Brain microvascular endothelial cell (primary cell): ENCODE data around the gene DENND4A.

Source experiments
- DNase-seq: peaks from one replicate; pipeline ENCODE4 v3.0.0-alpha.2; 2020
- H3K27ac ChIP-seq: fragments of 250-450 bp; sonication (Bioruptor Pico); 2 replicates; pipeline ENCODE4 v1.5.1; 2020; ENCODE audit warnings: mild to moderate bottlenecking, moderate library complexity
- H3K27me3 ChIP-seq: fragments of 250-450 bp; sonication (Bioruptor Pico); replicated peaks from 2 replicates; pipeline ENCODE4 v1.5.1; 2020; ENCODE audit warnings: mild to moderate bottlenecking
- H3K36me3 ChIP-seq: fragments of 250-450 bp; sonication (Bioruptor Pico); replicated peaks from 2 replicates; pipeline ENCODE4 v1.5.1; 2020; ENCODE audit warnings: mild to moderate bottlenecking
- H3K4me3 ChIP-seq: 2 replicates; pipeline ENCODE4 v1.5.1; 2011; ENCODE audit warnings: low read depth, mild to moderate bottlenecking, control low read depth, low read length, moderate library complexity
- CTCF ChIP-seq: IDR thresholded peaks from 2 replicates; pipeline ENCODE4 v1.5.1; 2011; ENCODE audit warnings: low read depth, mild to moderate bottlenecking, moderate library complexity, low read length, control low read depth, inconsistent platforms; ENCODE audit errors: missing control alignments
- in situ Hi-C: cut with HindIII; loops from 2 replicates; pipeline ENCODE4 v1.10.0; 2017; ENCODE audit warnings: low sequenced_read_pairs, low pct_ligation_motif_present

Gene DENND4A

GRCh38 chr15:65638109-65638508, 154.0 kb downstream of the DENND4A start:
- in situ Hi-C loops = loop anchor here (25.0 kb wide), 1 partner anchor 224 kb away; the partner anchor contains the start of gene RAB11A

GRCh38 chr15:65634356-65634755, 157.7 kb downstream of the DENND4A start:
- Histone ChIP-seq H3K27me3 (no peaks in the 10 kb centered on the region), H3K4me3 (no peak overlapping the region), H3K36me3 (no peaks in the 10 kb centered on the region), H3K27ac (no peak overlapping the region)
- in situ Hi-C loops = loop anchor here (25.0 kb wide), 1 partner anchor 228 kb away; the partner anchor contains the start of gene RAB11A
- no peak for DNase-seq
- no peak for TF ChIP-seq CTCF

More at GRCh38 chr15:65638109-65638508, 154.0 kb downstream of the DENND4A start:
- Histone ChIP-seq H3K27me3 (no peaks in the 10 kb centered on the region), H3K4me3 (no peak overlapping the region), H3K36me3 (no peaks in the 10 kb centered on the region), H3K27ac (no peak overlapping the region)
- DNase-seq = no peak
- TF ChIP-seq CTCF = no peak

GRCh38 chr15:65633752-65634151, 158.3 kb downstream of the DENND4A start:
- Histone ChIP-seq H3K4me3 (no peak overlapping the region), H3K27ac (no peak overlapping the region), H3K36me3 (no peaks in the 10 kb centered on the region), H3K27me3 (no peaks in the 10 kb centered on the region)
- in situ Hi-C loops = loop anchor here (25.0 kb wide), 1 partner anchor 229 kb away; the partner anchor contains the start of gene RAB11A
- no peak for TF ChIP-seq CTCF
- DNase-seq = no peak

- no peak for DNase-seq
- H3K4me3 ChIP-seq = no peak overlapping the region
- no peaks in the 10 kb centered on the region for H3K27me3 ChIP-seq
- in situ Hi-C loops = loop anchor here (25.0 kb wide), 1 partner anchor 229 kb away; the partner anchor contains the start of gene RAB11A
- H3K27ac ChIP-seq = no peak overlapping the region
- TF ChIP-seq CTCF = no peak
- no peaks in the 10 kb centered on the region for H3K36me3 ChIP-seq
These were observed 159.2 kb downstream of the DENND4A start for GRCh38 chr15:65632780-65633375.

- no peaks in the 10 kb centered on the region for H3K27me3 ChIP-seq
- TF ChIP-seq CTCF = no peak
- no peak for DNase-seq
- H3K36me3 ChIP-seq = no peaks in the 10 kb centered on the region
- in situ Hi-C loops = loop anchor here (25.0 kb wide), 1 partner anchor 231 kb away; the partner anchor contains the start of gene RAB11A
- no peak overlapping the region for H3K4me3 ChIP-seq
- H3K27ac ChIP-seq = no peak overlapping the region
These were observed 160.6 kb downstream of the DENND4A start for GRCh38 chr15:65631503-65631902.
